Effector CD8-positive, alpha-beta T cell (primary cell): ENCODE measurements around the gene BORCS8.
A peak's percentile ranks its signal among the peaks of the same experiment; 100 is the strongest.

Experiments
- DNase-seq: peaks from one replicate; lab custom pipeline; 2025; lab: John Stamatoyannopoulos, UW

BORCS8 gene

DNA sequence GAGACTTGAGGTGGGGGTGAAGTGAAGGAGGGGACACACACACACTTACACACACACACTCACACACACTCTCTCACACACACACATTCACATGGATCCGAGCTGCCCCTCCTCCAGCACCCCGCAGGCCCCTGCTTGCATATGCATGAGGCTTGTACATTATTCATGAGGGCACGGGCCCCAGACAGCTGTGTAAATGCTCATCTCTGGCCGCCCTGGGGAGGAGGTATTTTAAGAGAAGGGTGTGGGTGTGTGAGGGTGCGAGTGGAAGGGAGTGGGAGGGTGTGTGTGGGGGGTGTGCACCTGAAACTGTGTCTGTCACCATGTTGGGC lies 22.2 kb upstream of the BORCS8 start:
- no peak for DNase-seq

DNA sequence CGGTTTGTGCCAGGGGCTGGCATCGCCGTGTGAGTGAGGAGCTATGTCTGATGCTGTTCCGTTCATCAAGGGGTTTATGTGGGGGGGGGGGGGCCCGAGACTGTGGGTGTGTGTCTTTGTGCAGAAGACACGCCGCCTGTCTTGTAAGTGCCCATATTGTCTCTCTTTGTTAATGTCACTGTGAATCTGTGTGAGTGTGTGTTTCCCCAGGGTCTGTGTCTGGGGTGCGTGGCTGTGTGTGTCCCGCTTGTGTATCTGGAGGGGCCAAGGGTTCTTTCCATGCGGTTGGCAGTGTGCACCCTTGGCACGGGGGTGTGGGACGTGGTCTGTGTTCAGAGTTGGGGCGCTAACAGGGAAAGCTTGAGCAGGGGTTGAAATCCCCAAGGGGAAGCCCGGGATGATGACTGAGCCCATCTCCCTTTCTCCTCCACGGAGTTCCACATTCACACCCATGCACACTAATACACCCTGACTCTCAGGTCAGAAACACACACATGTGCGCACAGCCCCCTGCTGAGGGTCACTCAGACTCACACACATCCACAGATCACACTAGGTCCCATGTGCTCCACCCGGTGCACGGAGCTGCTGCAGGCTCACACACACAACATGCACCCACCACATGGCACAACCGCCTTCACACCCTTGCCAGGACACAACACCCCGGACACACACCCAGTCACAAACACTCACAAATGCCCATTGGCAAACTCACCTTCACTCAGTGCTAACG lies 21.6 kb upstream of the BORCS8 start:
- no peak for DNase-seq

DNA sequence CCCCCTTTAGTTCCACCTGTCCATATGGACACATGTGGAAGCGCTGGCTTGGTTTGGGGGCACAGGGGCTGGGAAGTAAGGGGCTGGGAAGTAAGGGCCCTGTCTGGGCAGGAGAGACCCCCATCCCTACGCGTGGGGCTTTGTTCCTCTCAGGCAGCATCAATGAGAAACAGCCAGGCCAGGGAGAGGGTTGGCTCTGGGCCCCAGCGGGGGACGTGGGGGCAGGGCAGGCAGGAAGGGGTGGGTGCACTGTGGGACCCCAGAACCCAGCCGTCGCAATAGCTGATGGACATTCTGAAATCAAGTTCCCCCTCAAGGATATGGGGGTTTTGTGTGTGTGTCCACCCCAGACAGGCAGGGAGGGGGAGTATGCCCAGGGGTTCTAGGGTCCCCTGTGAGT lies 21.0 kb upstream of the BORCS8 start:
- DNase-seq, result no peak

DNA sequence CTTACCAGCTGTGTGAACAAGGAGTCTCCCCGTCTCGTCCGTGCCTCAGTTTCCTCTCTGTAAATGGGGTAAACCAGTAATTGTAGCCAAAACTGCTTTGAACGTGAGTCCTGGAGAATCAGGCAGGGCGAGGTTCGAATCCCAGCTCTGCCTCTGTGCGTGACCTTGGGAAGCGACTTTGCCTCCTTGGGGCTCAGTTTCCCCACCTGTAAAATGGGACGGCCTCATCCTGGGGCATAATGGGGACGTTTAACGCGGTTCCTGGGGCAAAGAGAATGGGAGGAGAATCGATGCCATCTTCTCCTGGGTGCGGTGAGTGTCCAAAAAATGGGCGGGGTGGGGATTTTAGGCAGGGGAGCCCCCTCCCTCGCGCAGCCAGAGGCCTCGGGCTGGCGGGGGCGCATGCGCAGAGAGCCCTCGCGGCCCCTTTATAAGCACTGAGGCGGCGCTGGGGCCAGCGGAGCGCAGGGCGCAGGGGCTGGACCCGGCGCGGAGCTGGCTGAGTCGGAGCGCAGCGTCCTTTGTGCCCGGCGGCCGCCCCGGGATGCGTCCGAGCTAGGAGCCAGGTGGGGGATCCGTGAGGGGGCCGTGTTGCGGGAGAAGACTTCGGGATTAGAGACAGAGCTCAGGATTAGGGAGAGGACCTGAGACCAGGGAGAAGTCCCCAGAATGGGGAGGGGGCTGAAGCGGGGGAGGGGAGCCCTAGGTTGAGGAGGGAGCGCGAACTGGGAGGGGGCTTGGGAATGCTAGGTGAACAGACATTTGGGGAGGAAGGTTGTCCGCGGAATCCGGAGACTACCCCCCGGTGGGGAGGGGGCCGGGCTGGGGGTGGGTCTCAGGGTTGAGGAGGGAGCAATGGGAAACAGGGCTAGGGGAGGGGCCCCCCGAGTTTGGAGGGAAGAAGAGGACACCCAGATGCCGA lies 19.8 kb upstream of the BORCS8 start, which contains the start of gene NCAN:
TSS of gene NCAN (plus strand) at position 460 of the 922 bp plus-strand sequence. CDS start 4,996 bp downstream, outside the sequence.
- no peak for DNase-seq

DNA sequence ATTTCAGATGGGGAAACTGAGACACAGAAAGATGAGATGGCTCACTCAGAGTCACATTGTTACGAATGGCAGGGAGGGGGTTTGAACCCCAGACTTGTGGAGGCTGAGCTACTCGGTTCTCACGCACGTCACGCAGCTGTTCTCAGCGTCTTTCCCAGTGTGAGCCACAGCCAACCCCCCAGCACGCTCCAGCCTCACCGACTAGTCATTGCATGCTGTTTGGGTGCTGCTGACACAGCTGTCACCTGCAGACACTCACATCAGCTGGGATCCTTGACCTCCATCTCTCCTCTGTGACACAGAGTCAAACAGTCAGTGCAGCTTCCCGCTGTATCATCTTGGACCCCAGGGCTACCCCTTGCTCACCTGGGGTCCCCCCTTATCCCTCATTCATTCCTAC lies 17.4 kb upstream of the BORCS8 start:
- no peak for DNase-seq

DNA sequence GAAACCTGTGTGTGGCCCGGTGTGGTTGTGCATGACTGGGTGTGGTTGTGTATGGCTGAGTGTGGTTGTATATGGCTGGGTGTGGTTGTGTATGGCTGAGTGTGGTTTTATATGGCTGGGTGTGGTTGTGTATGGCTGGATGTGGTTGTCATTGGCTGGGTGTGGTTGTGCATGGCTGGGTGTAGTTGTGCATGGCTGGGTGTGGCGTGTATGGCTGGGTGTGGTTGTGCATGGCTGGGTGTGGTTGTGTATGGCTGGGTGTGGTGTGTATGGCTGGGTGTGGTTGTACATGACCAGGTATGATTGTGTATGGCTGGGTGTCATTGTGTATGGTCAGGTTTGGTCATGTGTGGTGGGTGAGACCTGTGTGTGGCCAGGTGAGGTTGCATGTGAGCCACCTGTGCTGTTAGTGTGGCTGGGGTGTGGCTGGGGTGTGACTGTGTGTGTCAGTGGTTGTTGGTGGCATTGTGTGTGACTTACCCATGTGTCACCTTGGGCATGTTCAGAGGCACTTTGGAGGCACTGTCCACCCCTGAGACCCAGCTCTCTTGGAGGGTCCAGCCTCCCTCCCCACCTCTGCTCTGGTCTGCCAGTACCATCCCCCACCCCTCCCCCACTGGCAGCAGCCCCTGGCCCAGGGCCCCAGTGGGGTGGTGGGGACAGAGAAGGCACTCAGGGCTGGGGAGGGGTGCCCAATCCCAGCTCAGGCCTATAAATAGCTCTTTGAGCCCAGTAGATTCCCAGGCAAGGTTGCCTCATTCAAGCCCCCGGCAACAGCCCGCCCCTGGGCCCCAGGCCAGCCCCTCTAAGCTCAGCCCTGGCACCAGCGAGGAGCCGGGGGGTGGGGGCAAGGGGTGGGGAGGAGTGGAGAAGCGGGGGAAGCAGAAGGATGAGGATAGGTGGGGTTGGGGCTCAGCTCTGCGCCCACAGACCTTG lies 16.0 kb upstream of the BORCS8 start:
- no peak for DNase-seq

DNA sequence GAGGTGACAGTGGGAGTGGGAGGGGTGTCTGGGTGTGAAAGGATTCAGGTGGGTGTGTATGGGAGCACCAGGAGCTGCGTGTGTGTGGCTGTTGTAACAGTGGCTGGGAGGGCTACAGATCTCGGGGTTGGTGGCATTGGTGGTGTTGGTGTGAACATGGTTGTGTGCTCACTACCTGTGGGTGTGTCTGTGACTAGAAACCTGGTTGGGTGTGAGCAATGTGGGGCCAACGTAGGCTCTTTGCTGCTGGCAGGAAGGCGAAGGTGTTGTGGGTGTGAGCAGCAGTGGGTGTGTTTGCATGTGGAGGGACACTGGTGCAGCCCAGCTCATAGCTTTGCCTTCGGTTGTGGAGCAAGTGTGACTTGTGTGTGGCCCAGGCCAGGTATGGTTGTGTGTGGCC lies 15.0 kb upstream of the BORCS8 start:
- DNase-seq, result no peak

DNA sequence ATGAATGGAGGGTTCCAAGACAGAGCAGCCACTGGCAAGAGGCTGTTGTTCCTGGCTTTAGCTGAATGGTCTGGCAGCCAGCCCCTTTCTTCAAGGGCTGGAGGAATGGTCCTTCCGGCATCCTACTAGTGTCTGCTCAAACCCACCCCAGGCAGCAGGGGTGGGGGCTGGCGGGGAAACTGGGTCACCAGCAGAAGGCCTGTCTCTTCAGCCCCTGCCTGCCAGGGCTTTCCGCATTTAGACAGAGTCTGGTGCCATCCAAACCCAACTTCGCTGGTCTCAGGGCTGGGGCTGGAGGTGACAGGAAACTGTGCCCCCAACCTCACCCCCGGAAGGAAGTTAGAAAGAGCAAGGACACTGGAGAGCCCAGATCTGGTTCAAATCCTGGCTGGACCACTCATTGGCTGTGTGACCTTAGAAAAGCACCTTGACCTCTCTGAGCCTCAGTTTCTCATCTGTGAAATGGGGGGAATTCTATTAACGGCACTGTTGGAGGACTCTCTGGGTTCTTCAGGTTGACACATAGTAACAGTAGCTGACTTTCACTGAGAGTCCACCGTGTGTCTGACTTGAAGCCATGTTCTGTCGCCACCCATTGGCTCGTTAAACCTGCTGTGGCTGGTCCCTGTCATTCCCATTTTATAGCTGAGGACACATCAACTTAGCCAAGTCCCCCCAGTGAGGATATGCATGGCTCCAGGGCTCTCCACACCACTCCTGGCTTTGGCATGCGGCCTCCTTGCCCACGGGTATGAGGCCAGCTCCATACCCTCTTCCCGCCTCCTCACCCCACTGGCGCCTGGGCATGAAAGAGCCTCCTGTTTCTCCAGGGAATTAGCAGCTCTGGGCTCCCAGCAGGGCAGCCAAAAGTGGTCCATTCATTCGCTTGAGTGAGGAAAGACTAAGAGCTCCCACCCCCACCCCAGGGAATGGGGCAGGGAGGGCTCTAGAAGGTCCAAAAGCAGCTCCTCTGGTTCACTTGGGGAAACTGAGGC lies 13.8 kb upstream of the BORCS8 start:
- DNase-seq, result no peak

DNA sequence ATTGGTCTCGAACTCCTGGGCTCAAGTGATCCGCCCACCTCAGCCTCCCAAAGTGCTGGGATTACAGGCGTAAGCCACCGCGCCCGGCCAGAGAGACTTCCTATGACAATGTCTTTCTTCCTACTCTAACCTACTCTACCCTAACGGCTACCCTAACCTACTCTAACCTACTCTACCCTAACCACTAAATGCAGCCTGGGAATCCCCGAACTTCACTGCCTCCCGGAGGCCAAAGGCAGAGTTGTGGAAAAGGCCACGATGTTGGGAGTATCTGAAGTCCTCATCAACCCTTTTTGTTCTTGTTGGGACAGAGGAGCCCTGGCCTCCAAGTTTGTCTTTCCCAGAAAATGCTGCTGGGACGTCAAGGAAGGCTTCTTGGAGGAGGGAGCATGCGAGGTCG lies 12.2 kb upstream of the BORCS8 start:
- no peak for DNase-seq

DNA sequence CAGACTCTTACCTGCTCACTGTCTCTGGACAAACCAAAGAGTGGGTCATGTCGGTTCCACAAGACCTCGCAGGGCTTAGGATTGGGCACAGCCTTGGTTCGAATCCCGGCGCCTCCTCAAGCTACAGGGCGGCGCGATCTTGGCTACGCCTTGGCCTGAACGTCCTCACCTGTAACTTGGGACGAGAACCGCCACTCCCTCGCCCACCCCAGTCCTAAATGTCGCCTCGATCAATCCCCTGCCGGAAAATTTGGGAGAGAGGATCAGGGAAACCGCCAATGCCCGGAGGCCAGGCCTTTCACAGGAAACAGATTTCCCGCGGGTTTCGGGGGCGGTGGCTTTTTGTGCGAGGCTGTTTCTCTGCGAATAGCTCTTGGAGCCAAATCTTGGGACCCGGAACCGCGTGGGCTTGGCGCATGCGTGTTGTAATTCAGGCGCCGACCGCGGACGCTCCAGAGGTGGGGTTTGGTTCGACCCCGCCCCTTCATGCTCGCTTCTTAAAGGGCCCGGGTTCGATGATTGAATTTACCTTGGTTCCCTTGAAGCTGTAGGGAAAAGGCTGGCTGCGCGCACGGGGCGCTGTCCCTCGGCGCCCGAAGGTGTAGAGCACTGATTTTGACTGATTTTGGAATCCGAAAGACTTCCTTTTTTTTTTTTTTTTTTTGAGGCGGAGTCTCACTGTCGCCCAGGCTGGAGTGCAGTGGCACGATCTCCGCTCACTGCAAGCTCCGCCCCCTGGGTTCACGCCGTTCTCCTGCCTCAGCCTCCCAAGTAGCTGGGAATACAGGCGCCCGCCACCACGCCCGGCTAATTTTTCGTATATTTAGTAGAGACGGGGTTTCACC lies 11.3 kb upstream of the BORCS8 start, which contains the start of gene NR2C2AP:
TSS of gene NR2C2AP (minus strand) at position 403 of the 845 bp plus-strand sequence. CDS start at position 49, 354 bp downstream.
- peak; percentile 85 for DNase-seq

DNA sequence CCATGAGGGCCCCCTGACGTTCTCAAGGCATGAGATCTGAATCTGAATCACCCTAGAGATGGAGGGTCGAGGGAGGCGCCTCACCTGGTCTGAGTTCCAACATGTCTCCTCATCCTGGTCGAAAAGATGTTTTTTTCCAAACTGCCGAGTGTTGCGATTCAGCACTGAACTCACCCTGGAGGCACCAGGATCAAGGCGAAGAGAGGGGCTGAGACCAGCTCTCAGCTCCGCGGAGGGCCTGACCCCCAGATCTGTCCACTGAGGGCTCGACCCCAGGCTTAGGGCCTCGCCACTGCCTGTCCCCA lies 10.7 kb upstream of the BORCS8 start:
- no peak for DNase-seq

DNA sequence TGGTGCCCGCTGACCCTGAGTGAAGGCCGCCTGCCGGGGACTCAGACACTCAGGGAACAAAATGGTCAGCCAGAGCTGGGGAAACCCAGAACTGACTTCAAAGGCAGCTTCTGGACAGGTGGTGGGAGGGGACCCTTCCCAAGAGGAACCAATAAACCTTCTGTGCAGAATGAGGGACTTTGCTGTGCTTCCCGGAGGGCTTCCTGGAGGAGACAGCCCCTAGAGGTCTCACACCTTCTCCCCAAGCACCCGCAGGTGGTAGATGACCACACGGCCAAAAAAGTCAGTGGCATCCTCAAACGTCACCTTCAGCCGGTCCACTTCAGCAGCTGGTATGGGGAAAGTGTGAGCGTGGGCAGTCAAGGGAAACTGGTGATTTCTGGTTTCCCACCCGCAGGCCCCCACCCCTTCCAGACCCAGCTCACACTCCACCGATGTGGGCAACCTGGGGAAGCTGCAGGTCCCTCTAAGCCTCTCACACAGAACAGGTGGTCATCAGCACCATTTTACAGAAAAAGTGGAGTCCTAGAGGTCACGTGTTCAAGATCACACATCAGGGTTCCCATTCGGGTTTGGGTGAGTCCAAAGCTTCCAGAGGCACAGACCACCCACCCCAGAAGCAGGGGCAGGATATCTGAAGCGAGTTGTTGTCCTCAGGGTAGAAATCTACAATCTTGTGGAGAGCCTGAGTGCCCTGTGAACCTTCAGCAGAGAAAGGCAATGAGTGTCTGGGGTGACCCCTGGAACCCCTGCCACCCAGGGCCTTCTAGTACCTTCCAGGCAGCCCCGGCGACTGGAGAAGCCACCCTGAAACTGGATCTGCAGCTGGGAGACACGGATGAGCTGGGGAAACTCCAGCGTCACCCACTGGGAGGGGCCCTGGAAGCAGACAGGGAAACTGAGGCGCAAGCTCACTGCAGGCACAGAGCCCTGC lies 10.0 kb upstream of the BORCS8 start:
- no peak for DNase-seq

DNA sequence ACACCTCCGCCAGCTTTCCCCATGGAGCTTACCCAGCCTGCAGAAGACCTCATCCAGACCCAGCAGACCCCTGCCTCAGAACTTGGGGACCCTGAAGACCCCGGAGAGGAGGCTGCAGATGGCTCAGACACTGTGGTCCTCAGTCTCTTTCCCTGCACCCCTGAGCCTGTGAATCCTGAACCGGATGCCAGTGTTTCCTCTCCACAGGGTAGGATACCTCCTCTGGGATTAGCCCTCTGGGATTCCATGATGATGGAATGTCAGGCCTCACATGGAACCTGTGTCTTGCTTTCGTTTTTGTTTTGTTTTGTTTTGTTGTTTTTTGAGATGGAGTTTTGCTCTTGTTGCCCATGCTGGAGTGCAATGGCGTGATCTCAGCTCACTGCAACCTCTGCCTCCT lies 2.0 kb upstream of the BORCS8 start:
- DNase-seq, result no peak

DNA sequence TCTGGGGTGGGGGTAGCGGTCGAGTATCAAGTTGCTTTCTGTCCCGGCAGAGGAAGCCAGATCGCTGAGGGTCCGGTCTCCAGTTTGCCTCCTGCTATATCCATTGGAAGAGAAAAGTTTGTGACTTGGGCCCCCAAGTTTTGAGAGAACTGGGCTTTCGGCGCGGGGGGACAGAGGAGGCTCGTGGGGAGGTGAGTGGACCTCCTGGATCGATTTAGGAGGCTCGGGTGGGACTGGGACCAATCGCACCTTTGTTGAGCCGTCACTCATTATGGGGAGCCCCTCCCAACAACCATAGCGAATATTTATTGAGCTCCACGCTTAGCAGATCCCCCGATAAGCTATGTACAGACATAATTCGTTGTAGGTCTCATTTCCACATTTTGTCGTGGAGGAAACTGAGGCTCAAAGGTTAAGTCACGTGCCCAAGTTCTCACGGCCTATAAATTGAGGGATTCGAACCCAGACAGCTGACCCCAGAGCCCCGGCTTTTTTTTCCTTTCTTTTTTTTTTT lies 1.0 kb upstream of the BORCS8 start:
- no peak for DNase-seq

DNA sequence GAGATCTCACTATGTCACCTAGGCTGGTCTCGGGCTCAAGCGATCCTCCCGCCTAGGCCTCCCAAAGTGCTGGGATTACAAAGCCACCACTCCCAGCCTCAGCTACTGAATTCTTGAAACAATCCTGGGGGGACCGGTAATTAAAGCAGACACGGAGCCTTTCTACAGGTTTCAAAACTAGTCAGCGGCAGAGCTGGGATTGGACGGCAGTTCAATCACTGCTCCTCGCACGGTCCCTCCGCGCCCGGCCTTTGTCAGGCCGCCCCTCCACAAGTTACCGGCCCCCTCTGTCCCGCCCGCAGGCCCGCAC lies 229 bp downstream of the BORCS8 start:
- DNase-seq, result no peak

DNA sequence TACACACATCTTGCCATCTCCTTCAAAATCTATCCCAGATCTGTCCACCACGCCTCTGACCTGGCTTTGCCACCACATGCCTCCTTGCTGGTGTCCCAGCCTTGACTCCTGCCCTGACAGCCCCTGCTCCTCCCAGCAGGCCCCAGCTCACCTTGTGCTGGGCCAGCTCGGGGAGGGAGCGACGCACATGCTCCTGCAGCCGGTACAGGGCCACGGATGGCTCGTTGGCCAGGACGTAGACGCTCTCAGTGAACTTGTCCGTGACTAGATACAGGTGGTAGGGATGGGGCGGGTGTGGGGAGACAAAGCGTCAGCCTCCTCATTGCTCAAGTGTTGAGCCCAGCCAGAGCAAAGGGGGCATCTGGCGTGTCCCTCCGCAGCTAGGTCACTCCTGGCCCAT lies 5.2 kb downstream of the BORCS8 start:
- DNase-seq, result no peak

DNA sequence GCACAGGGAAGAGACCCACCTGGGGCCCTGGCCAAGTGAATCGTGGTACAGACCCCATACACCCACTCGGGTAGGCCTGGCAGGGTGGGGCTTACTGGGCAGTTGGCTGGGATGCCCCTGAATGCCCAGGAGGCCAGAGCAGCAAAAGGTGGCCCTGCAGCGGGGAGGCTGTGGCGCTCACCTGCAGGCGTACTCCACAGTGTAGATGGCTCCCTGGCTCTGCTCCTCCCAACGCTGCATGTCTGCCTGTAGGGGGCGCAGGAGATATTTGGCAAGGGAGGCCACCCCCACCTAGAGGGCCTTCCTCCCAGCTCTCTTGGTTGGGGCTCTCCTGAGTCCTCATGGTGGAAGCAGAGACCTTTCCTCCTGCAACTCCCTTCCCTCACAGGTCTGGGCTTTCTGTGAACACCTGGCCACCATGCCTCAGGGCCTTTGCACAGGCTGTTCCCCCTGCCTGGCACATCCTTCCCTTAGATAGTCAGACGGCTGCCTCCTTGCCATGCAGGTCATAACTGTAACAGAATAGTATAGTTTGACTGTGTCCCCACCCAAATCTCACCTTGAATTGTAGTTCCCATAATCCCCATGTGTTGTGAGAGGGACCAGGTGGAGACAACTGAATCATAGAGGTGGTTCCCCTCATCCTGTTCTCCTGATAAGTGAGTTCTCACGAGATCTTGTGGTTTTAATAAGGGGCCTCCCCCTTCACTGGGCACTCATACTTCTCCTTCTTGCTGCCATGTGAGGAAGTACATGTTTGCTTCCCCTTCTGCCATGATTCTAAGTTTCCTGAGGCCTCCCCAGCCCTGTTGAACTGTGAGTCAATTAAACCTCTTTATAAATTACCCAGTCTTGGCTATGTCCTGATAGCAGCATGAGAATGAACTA lies 5.9 kb downstream of the BORCS8 start:
- DNase-seq, result peak; percentile 52

DNA sequence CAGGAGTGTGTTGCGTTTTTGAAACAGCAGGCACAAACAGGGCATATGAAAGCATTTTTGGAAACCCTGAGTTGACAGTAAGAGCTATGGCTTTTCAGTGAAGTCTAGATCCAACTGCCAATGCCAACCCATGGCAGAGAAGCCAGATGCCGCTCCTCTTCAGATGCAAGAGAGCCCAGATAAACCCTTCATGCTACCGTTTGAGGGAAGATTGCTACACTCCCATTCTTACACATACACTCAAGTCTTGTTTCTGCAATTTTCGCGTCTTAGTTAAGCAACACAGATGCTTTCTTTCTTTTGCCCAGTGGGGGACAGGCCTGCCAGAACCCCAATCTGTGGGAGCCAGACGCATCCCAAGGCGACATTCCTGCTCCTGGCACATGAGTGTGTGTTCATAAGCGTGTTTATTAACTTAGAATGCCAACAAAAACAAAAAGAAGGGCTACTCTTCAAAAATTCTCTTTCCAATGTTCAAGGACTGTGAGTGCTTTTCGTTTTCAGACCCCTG lies 10.4 kb downstream of the BORCS8 start:
- DNase-seq, result no peak
